MM.1S (cell line): ENCODE data around the gene LNPEP.

Experiments
- DNase-seq: peaks from one replicate; pipeline ENCODE4 v3.0.0-alpha.2; 2015
- H2AFZ ChIP-seq: fragments of 300-600 bp; sonication (generic); 2 replicates; pipeline ENCODE4 v1.6.0; 2016; ENCODE audit warnings: antibody characterized with exemption, low read length
- H3F3A ChIP-seq: fragments of 300-600 bp; sonication (generic); 2 replicates; pipeline ENCODE4 v1.6.1; 2016; ENCODE audit warnings: mild to moderate bottlenecking, antibody characterized with exemption, low read length, moderate library complexity, mixed read lengths; ENCODE audit not compliant: insufficient read depth
- H3K27ac ChIP-seq: fragments of 300-600 bp; sonication (generic); 2 replicates; pipeline ENCODE4 v1.5.1; 2016; ENCODE audit warnings: mild to moderate bottlenecking, low read length
- H3K27me3 ChIP-seq: fragments of 300-600 bp; sonication (generic); replicated peaks from 2 replicates; pipeline ENCODE4 v1.6.0; 2016; ENCODE audit warnings: low read length; ENCODE audit not compliant: insufficient read depth
- H3K36me3 ChIP-seq: fragments of 300-600 bp; sonication (generic); replicated peaks from 2 replicates; pipeline ENCODE4 v1.6.1; 2016; ENCODE audit warnings: mild to moderate bottlenecking, low read length, mixed read lengths; ENCODE audit not compliant: insufficient read depth
- H3K4me1 ChIP-seq: fragments of 300-600 bp; sonication (generic); 2 replicates; pipeline ENCODE4 v1.6.1; 2016; ENCODE audit warnings: low read length, mixed read lengths
- H3K4me2 ChIP-seq: fragments of 300-600 bp; sonication (generic); 2 replicates; pipeline ENCODE4 v1.6.0; 2016; ENCODE audit warnings: low read depth, low read length
- H3K4me3 ChIP-seq: fragments of 300-600 bp; sonication (generic); 2 replicates; pipeline ENCODE4 v1.5.1; 2016; ENCODE audit warnings: low read length, mixed read lengths
- H3K79me2 ChIP-seq: fragments of 300-600 bp; sonication (generic); 2 replicates; pipeline ENCODE4 v1.6.1; 2016; ENCODE audit warnings: mixed run types, low read length, mixed read lengths
- H3K9ac ChIP-seq: fragments of 300-600 bp; sonication (generic); 2 replicates; pipeline ENCODE4 v1.6.1; 2016; ENCODE audit warnings: low read length, mixed read lengths
- H3K9me2 ChIP-seq: fragments of 300-600 bp; sonication (generic); replicated peaks from 2 replicates; pipeline ENCODE4 v1.6.1; 2016; ENCODE audit warnings: mild to moderate bottlenecking, low read length, mixed read lengths; ENCODE audit not compliant: insufficient read depth
- H3K9me3 ChIP-seq: fragments of 300-600 bp; sonication (generic); replicated peaks from 2 replicates; pipeline ENCODE4 v1.6.1; 2016; ENCODE audit warnings: mild to moderate bottlenecking, low read length, mixed read lengths; ENCODE audit not compliant: insufficient read depth
- H4K20me1 ChIP-seq: fragments of 300-600 bp; sonication (generic); 2 replicates; pipeline ENCODE4 v1.6.1; 2016; ENCODE audit warnings: mild to moderate bottlenecking, low read length, moderate library complexity, mixed read lengths; ENCODE audit not compliant: insufficient read depth
- CTCF ChIP-seq: fragments of 300-600 bp; sonication (generic); IDR thresholded peaks from 2 replicates; pipeline ENCODE4 v1.5.1; 2016; ENCODE audit warnings: antibody characterized with exemption, low read length, mixed read lengths
- EZH2 ChIP-seq: fragments of 300-600 bp; sonication (generic); optimal IDR thresholded peaks from 2 replicates; pipeline ENCODE3; 2017; ENCODE audit warnings: low read depth, mild to moderate bottlenecking, antibody characterized with exemption, low read length, mixed read lengths
- EZH2phosphoT487 ChIP-seq: fragments of 300-600 bp; sonication (generic); IDR thresholded peaks from 2 replicates; pipeline ENCODE4 v1.6.1; 2018; ENCODE audit warnings: antibody characterized with exemption, low read length

The LNPEP gene

DNA sequence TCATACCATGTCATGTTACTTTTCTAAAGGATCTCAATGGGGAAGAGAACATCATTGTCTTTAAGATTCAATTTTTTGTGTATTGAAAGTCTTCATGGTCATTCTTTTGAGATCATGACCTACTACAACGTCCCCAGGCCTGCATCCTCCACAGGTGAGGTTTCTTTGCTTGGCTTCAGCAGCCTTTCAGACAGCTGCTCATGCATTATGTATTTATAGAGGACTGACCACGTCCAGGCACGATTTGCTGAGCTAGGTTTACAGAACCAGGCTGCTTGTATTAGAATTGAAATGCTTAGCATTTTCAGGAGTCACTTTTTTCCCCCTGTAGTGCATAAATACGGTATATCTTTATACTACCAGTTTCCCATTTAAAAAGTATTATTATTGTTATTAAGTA lies 136.1 kb downstream of the LNPEP start:
- TF ChIP-seq EZH2phosphoT487 (no peak), EZH2 (no peak), CTCF (no peak)
- H3K79me2 ChIP-seq, result no peaks in the 10 kb centered on the region
- H3K9me3 ChIP-seq, result no peaks in the 10 kb centered on the region
- H4K20me1 ChIP-seq, result no peaks in the 10 kb centered on the region
- H3K4me1 ChIP-seq, result no peaks in the 10 kb centered on the region
- H3K4me3 ChIP-seq, result no peak overlapping the region
- no peak overlapping the region for H3K27ac ChIP-seq
- no peak overlapping the region for H3K9ac ChIP-seq
- no peaks in the 10 kb centered on the region for H3K9me2 ChIP-seq
- H3K27me3 ChIP-seq, result no peaks in the 10 kb centered on the region
- H3F3A ChIP-seq, result no peaks in the 10 kb centered on the region
- no peak overlapping the region for H3K4me2 ChIP-seq
- DNase-seq, result no peak
- no peak overlapping the region for H2AFZ ChIP-seq
- no peaks in the 10 kb centered on the region for H3K36me3 ChIP-seq

- Histone ChIP-seq H3K27me3 (no peaks in the 10 kb centered on the region), H3K4me1 (no peaks in the 10 kb centered on the region), H2AFZ (no peak overlapping the region), H3F3A (no peaks in the 10 kb centered on the region), H3K9me3 (no peaks in the 10 kb centered on the region), H3K27ac (no peak overlapping the region), H3K9ac (no peak overlapping the region), H3K4me3 (no peak overlapping the region), H4K20me1 (no peaks in the 10 kb centered on the region), H3K4me2 (no peak overlapping the region), H3K79me2 (no peaks in the 10 kb centered on the region), H3K36me3 (no peaks in the 10 kb centered on the region), H3K9me2 (no peaks in the 10 kb centered on the region)
- TF ChIP-seq CTCF (no peak), EZH2 (no peak), EZH2phosphoT487 (no peak)
- DNase-seq, result no peak
Observed at GRCh38 chr5:97072696-97073095, 136.8 kb downstream of the LNPEP start.

- H3K79me2 ChIP-seq, result no peaks in the 10 kb centered on the region
- no peaks in the 10 kb centered on the region for H3K4me1 ChIP-seq
- no peaks in the 10 kb centered on the region for H3K9me3 ChIP-seq
- H3K36me3 ChIP-seq, result no peaks in the 10 kb centered on the region
- no peak overlapping the region for H3K4me2 ChIP-seq
- no peak overlapping the region for H3K4me3 ChIP-seq
- no peak overlapping the region for H3K27ac ChIP-seq
- no peaks in the 10 kb centered on the region for H3F3A ChIP-seq
- H4K20me1 ChIP-seq, result no peaks in the 10 kb centered on the region
- H2AFZ ChIP-seq, result no peak overlapping the region
- no peaks in the 10 kb centered on the region for H3K9me2 ChIP-seq
- no peak for DNase-seq
- TF ChIP-seq CTCF, result no peak
- TF ChIP-seq EZH2, result no peak
- TF ChIP-seq EZH2phosphoT487, result no peak
- H3K27me3 ChIP-seq, result no peaks in the 10 kb centered on the region
- H3K9ac ChIP-seq, result no peak overlapping the region
Observed at GRCh38 chr5:97073420-97073819, 137.5 kb downstream of the LNPEP start.
